Measurements from ENCODE around the gene GPR21.

The GPR21 gene

DNA sequence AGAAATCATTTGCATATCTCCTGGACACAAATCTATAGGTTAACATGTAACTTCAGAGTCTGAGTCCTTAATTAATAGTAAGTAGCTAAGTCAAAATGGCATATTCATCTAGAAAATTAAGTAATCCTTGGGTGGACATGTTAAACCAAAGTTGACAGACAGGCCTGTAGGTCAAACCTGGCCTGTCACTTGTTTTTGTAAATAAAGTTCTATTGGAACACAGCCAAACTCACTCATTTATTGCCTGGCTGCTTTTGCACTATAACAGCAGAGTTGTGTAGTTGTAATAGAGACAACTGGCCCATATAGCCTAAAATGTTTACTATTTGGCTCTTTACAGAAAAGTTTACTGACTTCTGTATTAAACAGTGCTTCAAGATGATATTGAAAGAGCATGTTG is 24.6 kb upstream of the GPR21 start:
- TF ChIP-seq, protein P1, sequence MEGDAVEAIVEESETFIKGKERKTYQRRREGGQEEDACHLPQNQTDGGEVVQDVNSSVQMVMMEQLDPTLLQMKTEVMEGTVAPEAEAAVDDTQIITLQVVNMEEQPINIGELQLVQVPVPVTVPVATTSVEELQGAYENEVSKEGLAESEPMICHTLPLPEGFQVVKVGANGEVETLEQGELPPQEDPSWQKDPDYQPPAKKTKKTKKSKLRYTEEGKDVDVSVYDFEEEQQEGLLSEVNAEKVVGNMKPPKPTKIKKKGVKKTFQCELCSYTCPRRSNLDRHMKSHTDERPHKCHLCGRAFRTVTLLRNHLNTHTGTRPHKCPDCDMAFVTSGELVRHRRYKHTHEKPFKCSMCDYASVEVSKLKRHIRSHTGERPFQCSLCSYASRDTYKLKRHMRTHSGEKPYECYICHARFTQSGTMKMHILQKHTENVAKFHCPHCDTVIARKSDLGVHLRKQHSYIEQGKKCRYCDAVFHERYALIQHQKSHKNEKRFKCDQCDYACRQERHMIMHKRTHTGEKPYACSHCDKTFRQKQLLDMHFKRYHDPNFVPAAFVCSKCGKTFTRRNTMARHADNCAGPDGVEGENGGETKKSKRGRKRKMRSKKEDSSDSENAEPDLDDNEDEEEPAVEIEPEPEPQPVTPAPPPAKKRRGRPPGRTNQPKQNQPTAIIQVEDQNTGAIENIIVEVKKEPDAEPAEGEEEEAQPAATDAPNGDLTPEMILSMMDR (IDR thresholded peaks at IDR 0.05; ENCODE audit: extremely low read depth, insufficient read depth, missing control alignments) = no peak
- no peak for DNase-seq (ENCODE audit: low spot score)
- in situ Hi-C loops (cut with MboI; ENCODE audit: low pct_unique_long_range_greater_than_20kb, low sequenced_read_pairs, unreplicated experiment) = no loop called here

DNA sequence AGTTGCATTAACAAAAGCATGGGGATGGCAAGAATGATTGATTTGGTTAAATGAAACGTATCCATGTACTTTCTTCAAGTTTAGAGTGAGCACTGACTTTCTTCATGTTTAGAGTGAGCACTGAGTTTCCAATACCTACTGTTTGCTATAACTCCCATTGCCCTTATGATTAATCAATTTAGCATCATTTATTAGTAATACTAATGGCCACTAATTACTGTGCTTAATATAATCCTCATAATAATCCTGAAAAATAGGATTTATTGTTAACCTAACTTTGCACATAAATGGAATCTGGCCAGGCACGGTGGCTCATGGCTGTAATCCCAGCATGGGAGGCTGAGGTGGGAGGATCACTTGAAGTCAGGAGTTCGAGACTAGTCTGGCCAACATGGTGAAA is 22.1 kb upstream of the GPR21 start:
- no peak for DNase-seq (ENCODE audit: low spot score)
- TF ChIP-seq, protein P1 (IDR thresholded peaks at IDR 0.05; ENCODE audit: extremely low read depth, insufficient read depth, missing control alignments) = no peak
- in situ Hi-C loops (cut with MboI; ENCODE audit: low pct_unique_long_range_greater_than_20kb, low sequenced_read_pairs, unreplicated experiment) = no loop called here

DNA sequence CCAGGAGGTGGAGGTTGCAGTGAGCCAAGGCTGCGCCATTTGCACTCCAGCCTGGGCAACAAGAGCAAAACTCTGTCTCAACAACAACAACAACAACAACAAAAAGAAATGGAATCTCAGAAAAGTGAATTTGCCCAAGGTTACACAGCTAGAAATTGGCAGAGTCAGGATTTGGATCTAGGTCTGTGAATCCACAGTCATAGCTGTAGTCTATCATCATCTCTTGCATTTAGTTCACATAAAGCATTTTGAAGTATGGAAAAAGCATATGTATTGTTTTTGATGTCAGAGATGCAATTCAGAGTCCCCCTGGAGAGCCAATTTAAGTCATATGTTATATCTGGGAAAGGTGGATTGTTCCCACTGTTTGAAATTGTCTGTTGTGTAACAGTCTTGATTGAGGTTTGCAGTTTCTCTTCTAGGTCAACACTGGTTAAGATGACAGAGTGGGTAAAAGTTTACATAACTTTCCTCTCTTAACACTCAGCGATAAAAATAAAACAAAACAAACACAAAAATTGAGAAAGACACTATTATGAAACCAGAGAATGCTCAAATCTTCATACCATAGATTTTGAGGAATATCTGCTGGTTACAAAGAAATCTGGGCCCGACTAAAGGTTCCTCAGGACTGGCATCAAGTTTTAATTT is 21.5 kb upstream of the GPR21 start:
- TF ChIP-seq, protein P1 (IDR thresholded peaks at IDR 0.05; ENCODE audit: extremely low read depth, insufficient read depth, missing control alignments) = no peak
- in situ Hi-C loops (cut with MboI; ENCODE audit: low pct_unique_long_range_greater_than_20kb, low sequenced_read_pairs, unreplicated experiment) = no loop called here

DNA sequence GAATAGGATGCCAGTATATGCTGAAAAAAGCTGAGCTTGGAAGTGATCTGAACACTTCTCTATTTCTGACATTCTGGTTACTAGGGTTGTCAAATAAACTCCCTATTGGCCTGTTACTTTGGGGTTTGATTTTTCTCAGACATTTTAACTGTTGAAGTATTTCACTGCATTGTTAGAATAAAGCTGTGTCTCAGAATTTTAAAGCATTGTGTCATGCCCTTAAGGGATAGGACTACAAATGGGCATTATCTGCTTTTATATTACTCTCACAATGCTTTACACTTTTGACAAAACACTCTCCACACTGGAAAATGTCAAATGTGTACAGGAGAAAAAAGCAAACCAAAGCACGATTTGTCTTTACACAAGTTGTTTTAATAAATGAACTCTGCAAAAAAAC is 16.8 kb upstream of the GPR21 start:
- in situ Hi-C loops (cut with MboI; ENCODE audit: low pct_unique_long_range_greater_than_20kb, low sequenced_read_pairs, unreplicated experiment) = no loop called here
- TF ChIP-seq, protein P1 (IDR thresholded peaks at IDR 0.05; ENCODE audit: extremely low read depth, insufficient read depth, missing control alignments) = no peak
- DNase-seq (ENCODE audit: low spot score) = no peak

More for the DNA sequence above, 21.5 kb upstream of the GPR21 start:
- no peak for DNase-seq (ENCODE audit: low spot score)

DNA sequence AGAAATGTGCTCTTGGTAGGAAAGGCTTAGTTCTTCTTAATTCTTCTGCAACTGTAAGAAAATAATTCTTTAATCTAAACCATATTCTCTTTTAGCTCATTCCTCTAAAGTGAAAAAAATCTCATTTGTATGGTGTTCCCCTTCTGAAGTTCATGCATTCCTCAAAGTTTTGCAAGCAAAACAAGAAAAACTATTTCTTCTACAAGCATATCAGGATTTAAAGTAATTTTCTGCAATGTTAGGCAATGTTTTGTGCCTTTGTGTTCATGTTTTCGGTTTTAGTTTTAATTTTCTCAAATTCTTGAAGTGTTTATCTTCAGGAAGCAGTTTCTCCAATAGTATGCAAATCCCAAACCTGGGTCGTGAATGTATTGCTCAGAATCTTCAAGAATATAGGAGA is 12.7 kb upstream of the GPR21 start:
- in situ Hi-C loops (cut with MboI; ENCODE audit: low pct_unique_long_range_greater_than_20kb, low sequenced_read_pairs, unreplicated experiment) = no loop called here
- DNase-seq (ENCODE audit: low spot score) = no peak
- TF ChIP-seq, protein P1 (IDR thresholded peaks at IDR 0.05; ENCODE audit: extremely low read depth, insufficient read depth, missing control alignments) = no peak

DNA sequence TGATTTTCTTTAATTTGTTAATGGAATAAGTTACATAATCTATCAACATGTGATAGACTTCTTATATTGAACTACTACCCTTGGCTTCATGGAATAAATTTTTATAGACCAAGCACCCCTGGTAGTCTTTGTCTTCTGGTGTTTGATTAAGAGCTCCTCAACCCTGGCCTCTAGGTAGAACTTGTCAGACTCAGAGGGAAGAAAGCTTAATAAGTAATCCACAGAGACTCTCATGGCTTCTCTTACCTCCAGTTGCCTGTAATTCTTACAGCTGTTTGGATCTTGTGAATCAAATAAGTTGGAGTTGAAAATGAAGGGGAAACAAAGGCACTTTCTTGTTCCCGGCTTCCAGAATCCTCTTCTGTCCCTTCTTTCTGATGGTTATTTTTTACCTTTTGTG is 7.0 kb upstream of the GPR21 start:
- in situ Hi-C loops (cut with MboI; ENCODE audit: low pct_unique_long_range_greater_than_20kb, low sequenced_read_pairs, unreplicated experiment) = no loop called here
- DNase-seq (ENCODE audit: low spot score) = no peak
- TF ChIP-seq, protein P1 (IDR thresholded peaks at IDR 0.05; ENCODE audit: extremely low read depth, insufficient read depth, missing control alignments) = no peak

Measured in GM13977 (cell line).